GDM1 (cell line): ENCODE results near the gene KNSTRN.
A peak's percentile ranks its signal among the peaks of the same experiment; 100 is the strongest.

Source experiments
- DNase-seq: peaks from one replicate; lab custom pipeline; 2025; lab: John Stamatoyannopoulos, UW

KNSTRN gene

GRCh38 chr15:40382580-40383456, at the start of gene KNSTRN:
Gene KNSTRN, plus strand, starts transcription at chr15:40382721. Its CDS starts 115 bp downstream, at chr15:40382836.
- DNase-seq = peak; percentile 79

- DNase-seq = peak; percentile 98
Observed at GRCh38 chr15:40333922-40334492, 48.5 kb upstream of the KNSTRN start.

GRCh38 chr15:40334541-40334940, 48.0 kb upstream of the KNSTRN start:
- no peak for DNase-seq

GRCh38 chr15:40334941-40335795, 47.4 kb upstream of the KNSTRN start:
- no peak for DNase-seq

GRCh38 chr15:40335938-40336743, 46.4 kb upstream of the KNSTRN start:
- DNase-seq = no peak

GRCh38 chr15:40336744-40337122, 45.8 kb upstream of the KNSTRN start:
- peak; percentile 47 for DNase-seq

- no peak for DNase-seq
Observed at GRCh38 chr15:40337597-40337996, 44.9 kb upstream of the KNSTRN start.

- DNase-seq = peak; percentile 81
Observed at GRCh38 chr15:40338041-40338657, 44.4 kb upstream of the KNSTRN start.

GRCh38 chr15:40338921-40339620, 43.5 kb upstream of the KNSTRN start:
- no peak for DNase-seq

GRCh38 chr15:40339621-40339945, 42.9 kb upstream of the KNSTRN start:
- DNase-seq = no peak

- no peak for DNase-seq
Observed at GRCh38 chr15:40340038-40340739, 42.3 kb upstream of the KNSTRN start.

GRCh38 chr15:40340740-40341400, 41.7 kb upstream of the KNSTRN start, which contains the start of gene CCDC9B:
Gene CCDC9B, minus strand, starts transcription at chr15:40340939. Its CDS starts 120 bp downstream, at chr15:40340819.
- DNase-seq = no peak

- DNase-seq = no peak
Observed at GRCh38 chr15:40342416-40343320, 39.9 kb upstream of the KNSTRN start.

GRCh38 chr15:40343512-40343911, 39.0 kb upstream of the KNSTRN start:
- peak; percentile 63 for DNase-seq

- no peak for DNase-seq
Observed at GRCh38 chr15:40344217-40344616, 38.3 kb upstream of the KNSTRN start.

- peak; percentile 60 for DNase-seq
Observed at GRCh38 chr15:40344631-40345120, 37.8 kb upstream of the KNSTRN start.

GRCh38 chr15:40345225-40345866, 37.2 kb upstream of the KNSTRN start:
- DNase-seq = no peak
